H1 (cell line): Measurements from ENCODE around the gene ZNF471. TPM values are rescaled to one million over a fixed set of nuclear protein-coding genes. Genes with fewer than 3 reads are reported as not detected.

Source experiments
- ASH2L ChIP-seq: fragments of 200-600, 300-600 bp; sonication (generic); IDR thresholded peaks from one replicate; pipeline ENCODE4 v1.7.1; 2017; ENCODE audit warnings: low read length
- CTBP2 ChIP-seq: IDR thresholded peaks from 2 replicates; pipeline ENCODE4 v1.7.0; 2011; ENCODE audit warnings: borderline replicate concordance, mild to moderate bottlenecking, moderate library complexity, mixed read lengths, low read length; ENCODE audit not compliant: insufficient read depth, insufficient read length
- GTF2F1 ChIP-seq: IDR thresholded peaks from 2 replicates; pipeline ENCODE4 v1.6.1; 2012; ENCODE audit warnings: low read depth, low read length, improper control_type of control experiment, borderline replicate concordance
- KDM4A ChIP-seq: IDR thresholded peaks from one replicate; pipeline ENCODE4 v1.7.1; 2012; ENCODE audit warnings: low read depth, mild to moderate bottlenecking, moderate library complexity, low read length, inconsistent platforms; ENCODE audit not compliant: severe bottlenecking
- KDM5A ChIP-seq: fragments of 200-600 bp; IDR thresholded peaks from 2 replicates; pipeline ENCODE4 v1.7.1; 2012; ENCODE audit warnings: mild to moderate bottlenecking, low read length, inconsistent platforms, mixed read lengths
- MAX ChIP-seq: IDR thresholded peaks from 2 replicates; pipeline ENCODE4 v1.6.1; 2012; ENCODE audit warnings: inconsistent platforms
- PHF8 ChIP-seq: fragments of 200-600 bp; sonication (generic); conservative IDR thresholded peaks from 2 replicates; pipeline ENCODE4 v1.7.1; 2012; ENCODE audit warnings: low read depth, mild to moderate bottlenecking, inconsistent platforms, low read length, moderate library complexity
- POLR2A ChIP-seq, 2 experiments: IDR thresholded peaks; 1 replicate in 1 of 2; 2 replicates in 1 of 2; pipeline ENCODE4 v1.6.1; 2011; ENCODE audit warnings: low read depth in 2 of 2, low read length in 2 of 2, mild to moderate bottlenecking in 2 of 2; ENCODE audit errors: control extremely low read depth in 1 of 2
- RBBP5 ChIP-seq: IDR thresholded peaks from 2 replicates; pipeline ENCODE4 v1.7.1; 2012; ENCODE audit warnings: low read depth, mild to moderate bottlenecking, inconsistent platforms, low read length, moderate library complexity, borderline replicate concordance
- SIN3A ChIP-seq, 2 experiments: IDR thresholded peaks in 1 of 2; conservative IDR thresholded peaks in 1 of 2; 2 replicates each; pipeline ENCODE4 v1.6.1; 2011 to 2012; ENCODE audit warnings: low read length in 2 of 2, improper control_type of control experiment in 1 of 2, low read depth in 1 of 2, mild to moderate bottlenecking in 1 of 2
- SIX5 ChIP-seq: IDR thresholded peaks from 2 replicates; pipeline ENCODE4 v1.6.1; 2011; ENCODE audit warnings: mild to moderate bottlenecking, low read depth, low read length
- SP1 ChIP-seq: IDR thresholded peaks from 2 replicates; pipeline ENCODE4 v1.6.1; 2011; ENCODE audit warnings: low read depth, low read length
- SP2 ChIP-seq: IDR thresholded peaks from 2 replicates; pipeline ENCODE4 v1.6.1; 2012; ENCODE audit warnings: mild to moderate bottlenecking, low read length, inconsistent platforms
- polyA plus RNA-seq, 7 experiments: library from polyadenylated mRNA; depleted of rRNA in 3 of 7; stranded (reverse) in 5 of 7; unstranded in 2 of 7; fragments of >200 nt in 5 of 7; fragments of 200-250 nt in 2 of 7; gene quantifications; 1 replicate in 5 of 7; 2 replicates in 1 of 7; 4 replicates in 1 of 7; pipeline versions ENCODE4 v1.2.1 to v1.2.3, GENCODE V29; 2011 to 2013; ENCODE audit warnings: missing spikeins in 2 of 7, mixed read lengths in 2 of 7
- total RNA-seq: library from RNA; stranded (reverse); fragmentation: NEBNext Ultra II Directional; extraction: Animal tissue kit (Norgen Biotek cat#: 25700); gene quantifications from 2 replicates; pipeline ENCODE4 v1.2.1, GENCODE V29; 2021

Gene ZNF471
- total and polyA plus RNA-seq, 2 of the 8 experiments (the other 6 are each of a cell fraction or from before 2014, with no cell fraction given) = 0.73 to 0.74 TPM

GRCh38 chr19:56567274-56568120, 59.8 kb downstream of the ZNF471 start, which contains the start of gene ZNF470 (continued):
- peak; percentile 98 for TF ChIP-seq KDM4A
- peak; percentile 83 for TF ChIP-seq MAX
- TF ChIP-seq CTBP2 = no peak
- no peak for TF ChIP-seq GTF2F1
- TF ChIP-seq SIN3A (conservative IDR thresholded peaks at IDR 0.05 in 1 of 2, IDR thresholded peaks at IDR 0.05 in 1 of 2; ENCODE audit: low read depth in 1 of 2, low read length in 2 of 2) = peak in 1 of 2 experiments; percentile 73; a peak in 2 of 4 replicates
- TF ChIP-seq SP2 = no peak
- peak in 1 of 2 experiments; percentile 32; a peak in 1 of 3 replicates for TF ChIP-seq POLR2A (IDR thresholded peaks at IDR 0.05; ENCODE audit: control extremely low read depth in 1 of 2, low read depth in 2 of 2, low read length in 2 of 2)
- peak; percentile 67 for TF ChIP-seq SIX5
- TF ChIP-seq ASH2L = peak; percentile 71
- TF ChIP-seq RBBP5 = peak; percentile 39; the same call in 1 of the 2 replicates
- peak; percentile 74 for TF ChIP-seq SP1
- TF ChIP-seq PHF8 = peak; percentile 68; the same call in 1 of the 2 replicates
- TF ChIP-seq KDM5A = no peak
